Astrocyte (in vitro differentiated cells and primary cell): Measurements from ENCODE around the gene ELMO1. TPM values are rescaled to one million over a fixed set of nuclear protein-coding genes. Genes with fewer than 3 reads are reported as not detected.

ENCODE experiments used
- DNase-seq: peaks from one replicate; pipeline ENCODE4 v3.0.0-alpha.2; 2010; ENCODE audit warnings: low read depth
- FAIRE-seq: peaks from 2 replicates; lab custom pipeline; 2011; peaks lifted over from hg19 to GRCh38; lab: Jason Lieb, UNC
- H2AFZ ChIP-seq: 2 replicates; pipeline ENCODE4 v1.6.0; 2012; ENCODE audit warnings: low read depth, low read length, inconsistent platforms
- H3K27ac ChIP-seq: 2 replicates; pipeline ENCODE4 v1.5.1; 2011; ENCODE audit warnings: low read depth, low read length, inconsistent platforms
- H3K27me3 ChIP-seq: 2 replicates; pipeline ENCODE4 v1.6.0; 2011; ENCODE audit warnings: low read length, inconsistent platforms; ENCODE audit not compliant: insufficient read depth
- H3K36me3 ChIP-seq: 2 replicates; pipeline ENCODE4 v1.5.1; 2011; ENCODE audit warnings: low read length, inconsistent platforms; ENCODE audit not compliant: insufficient read depth
- H3K4me1 ChIP-seq: 2 replicates; pipeline ENCODE4 v1.5.1; 2011; ENCODE audit warnings: low read length, inconsistent platforms; ENCODE audit not compliant: insufficient read depth
- H3K4me2 ChIP-seq: 2 replicates; pipeline ENCODE4 v1.6.0; 2012; ENCODE audit warnings: low read length, inconsistent platforms
- H3K4me3 ChIP-seq: 2 replicates; pipeline ENCODE4 v1.5.1; 2011; ENCODE audit warnings: low read depth, mild to moderate bottlenecking, low read length, inconsistent platforms; ENCODE audit not compliant: insufficient read depth
- H3K79me2 ChIP-seq: 2 replicates; pipeline ENCODE4 v1.6.0; 2012; ENCODE audit warnings: mild to moderate bottlenecking, low read length, inconsistent platforms; ENCODE audit not compliant: insufficient read depth
- H3K9ac ChIP-seq: 2 replicates; pipeline ENCODE4 v1.6.0; 2012; ENCODE audit warnings: mild to moderate bottlenecking, low read length, inconsistent platforms
- H3K9me3 ChIP-seq: 2 replicates; pipeline ENCODE4 v1.5.1; 2012; ENCODE audit warnings: low read depth, mild to moderate bottlenecking, low read length, inconsistent platforms; ENCODE audit not compliant: insufficient read depth
- H4K20me1 ChIP-seq: 2 replicates; pipeline ENCODE4 v1.6.0; 2012; ENCODE audit warnings: low read length, inconsistent platforms; ENCODE audit not compliant: insufficient read depth
- H3K27ac Mint-ChIP-seq: one replicate; pipeline ENCODE4 v1.8.0; 2021; ENCODE audit warnings: mild to moderate bottlenecking, mixed read lengths; ENCODE audit not compliant: unreplicated experiment
- H3K27me3 Mint-ChIP-seq: one replicate; pipeline ENCODE4 v1.8.0; 2021; ENCODE audit warnings: low read depth, mixed read lengths; ENCODE audit not compliant: unreplicated experiment
- H3K36me3 Mint-ChIP-seq: one replicate; pipeline ENCODE4 v1.8.0; 2021; ENCODE audit warnings: low read depth, mixed read lengths; ENCODE audit not compliant: unreplicated experiment
- H3K4me1 Mint-ChIP-seq: one replicate; pipeline ENCODE4 v1.8.0; 2021; ENCODE audit warnings: low read depth, mixed read lengths; ENCODE audit not compliant: unreplicated experiment
- H3K4me3 Mint-ChIP-seq: one replicate; pipeline ENCODE4 v1.8.0; 2021; ENCODE audit warnings: mild to moderate bottlenecking, moderate library complexity, mixed read lengths; ENCODE audit not compliant: unreplicated experiment
- H3K9me3 Mint-ChIP-seq: one replicate; pipeline ENCODE4 v1.8.0; 2021; ENCODE audit warnings: mild to moderate bottlenecking, mixed read lengths; ENCODE audit not compliant: unreplicated experiment
- EZH2 ChIP-seq: IDR thresholded peaks from 2 replicates; pipeline ENCODE4 v1.6.1; 2012; ENCODE audit warnings: mild to moderate bottlenecking, low read length, inconsistent platforms; ENCODE audit not compliant: insufficient read depth
- total RNA-seq: library from RNA; stranded (reverse); gene quantifications from 2 replicates; pipeline ENCODE4 v1.2.1, GENCODE V29; 2021
- TF ChIP-seq, protein P1 (sequence below): IDR thresholded peaks from 2 replicates; pipeline ENCODE4 v1.5.1; 2011; ENCODE audit warnings: low read depth, mild to moderate bottlenecking, inconsistent platforms, low read length, moderate library complexity; ENCODE audit not compliant: insufficient read depth

ELMO1 gene
- total RNA-seq, 1 donor from 2014 or later, result 20.4 TPM

DNA sequence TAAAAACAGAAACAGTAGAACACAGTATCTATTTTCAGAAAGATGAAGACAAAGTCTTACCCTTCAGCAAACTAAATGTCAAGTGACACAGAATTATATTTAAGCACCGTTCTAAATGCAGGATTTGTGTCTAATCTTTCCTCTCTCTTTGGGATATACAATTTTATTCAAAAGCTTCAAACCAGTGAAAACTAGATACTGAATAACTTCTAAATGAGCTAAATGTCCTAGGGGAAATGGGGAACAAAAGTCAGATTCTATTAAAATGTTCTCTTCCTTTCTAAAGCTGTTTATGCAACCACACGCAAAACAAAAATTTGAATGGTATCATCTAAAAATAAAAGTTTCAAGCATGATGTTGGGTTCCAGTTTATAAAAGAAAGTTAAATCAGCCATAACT, 588.0 kb downstream of the ELMO1 start:
- peaks cover 6% of the 10 kb centered on the region for H3K36me3 Mint-ChIP-seq
- peaks cover 29% of the 10 kb centered on the region for H3K4me1 Mint-ChIP-seq
- H2AFZ ChIP-seq, result no peak overlapping the region
- H3K27ac ChIP-seq, result no peak overlapping the region
- no peaks in the 10 kb centered on the region for H3K27me3 Mint-ChIP-seq
- DNase-seq, result no peak
- H3K9me3 Mint-ChIP-seq, result peaks cover 3% of the 10 kb centered on the region
- no peaks in the 10 kb centered on the region for H3K27me3 ChIP-seq
- no peaks in the 10 kb centered on the region for H4K20me1 ChIP-seq
- H3K79me2 ChIP-seq, result no peaks in the 10 kb centered on the region
- H3K36me3 ChIP-seq, result no peaks in the 10 kb centered on the region
- no peak overlapping the region for H3K27ac Mint-ChIP-seq
- no peaks in the 10 kb centered on the region for H3K9me3 ChIP-seq
- H3K4me3 Mint-ChIP-seq, result no peak overlapping the region
- TF ChIP-seq, protein P1, sequence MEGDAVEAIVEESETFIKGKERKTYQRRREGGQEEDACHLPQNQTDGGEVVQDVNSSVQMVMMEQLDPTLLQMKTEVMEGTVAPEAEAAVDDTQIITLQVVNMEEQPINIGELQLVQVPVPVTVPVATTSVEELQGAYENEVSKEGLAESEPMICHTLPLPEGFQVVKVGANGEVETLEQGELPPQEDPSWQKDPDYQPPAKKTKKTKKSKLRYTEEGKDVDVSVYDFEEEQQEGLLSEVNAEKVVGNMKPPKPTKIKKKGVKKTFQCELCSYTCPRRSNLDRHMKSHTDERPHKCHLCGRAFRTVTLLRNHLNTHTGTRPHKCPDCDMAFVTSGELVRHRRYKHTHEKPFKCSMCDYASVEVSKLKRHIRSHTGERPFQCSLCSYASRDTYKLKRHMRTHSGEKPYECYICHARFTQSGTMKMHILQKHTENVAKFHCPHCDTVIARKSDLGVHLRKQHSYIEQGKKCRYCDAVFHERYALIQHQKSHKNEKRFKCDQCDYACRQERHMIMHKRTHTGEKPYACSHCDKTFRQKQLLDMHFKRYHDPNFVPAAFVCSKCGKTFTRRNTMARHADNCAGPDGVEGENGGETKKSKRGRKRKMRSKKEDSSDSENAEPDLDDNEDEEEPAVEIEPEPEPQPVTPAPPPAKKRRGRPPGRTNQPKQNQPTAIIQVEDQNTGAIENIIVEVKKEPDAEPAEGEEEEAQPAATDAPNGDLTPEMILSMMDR, result no peak
- TF ChIP-seq EZH2, result no peak
- no peak overlapping the region for H3K9ac ChIP-seq
- H3K4me3 ChIP-seq, result no peak overlapping the region
- H3K4me2 ChIP-seq, result no peak overlapping the region
- H3K4me1 ChIP-seq, result no peaks in the 10 kb centered on the region
- no peak for FAIRE-seq

DNA sequence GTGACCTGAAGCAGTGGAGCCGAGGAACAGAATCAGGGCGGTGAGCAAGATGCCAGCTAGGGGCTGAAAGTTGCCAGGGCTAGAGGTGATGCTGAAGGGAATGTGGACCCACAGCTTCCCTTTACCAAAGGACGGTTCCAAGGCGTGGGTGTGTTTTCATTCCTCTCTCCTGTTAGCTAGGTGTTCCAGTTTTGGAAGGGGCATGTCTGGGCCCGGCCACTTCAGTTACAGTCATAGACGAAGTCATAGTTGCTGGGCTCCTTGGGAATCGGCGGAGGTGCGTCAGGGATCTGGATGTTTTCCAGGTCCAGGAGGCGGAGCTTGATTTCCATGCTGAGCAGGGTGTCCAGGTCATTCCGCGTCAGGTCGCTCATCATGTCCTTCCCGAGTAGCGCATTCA, 593.3 kb downstream of the ELMO1 start:
- Histone ChIP-seq H3K36me3 (no peaks in the 10 kb centered on the region), H3K9ac (no peak overlapping the region), H3K4me3 (no peak overlapping the region), H3K79me2 (no peaks in the 10 kb centered on the region), H3K4me1 (no peaks in the 10 kb centered on the region), H4K20me1 (no peaks in the 10 kb centered on the region), H3K4me2 (no peak overlapping the region), H3K27me3 (no peaks in the 10 kb centered on the region), H3K9me3 (peaks cover 3% of the 10 kb centered on the region), H3K27ac (no peak overlapping the region), H2AFZ (no peak overlapping the region)
- DNase-seq (no peak), FAIRE-seq (no peak)
- Mint-ChIP-seq H3K36me3 (peaks cover 18% of the 10 kb centered on the region), H3K4me1 (no peaks in the 10 kb centered on the region), H3K27me3 (no peaks in the 10 kb centered on the region), H3K27ac (no peak overlapping the region), H3K9me3 (peaks cover 10% of the 10 kb centered on the region), H3K4me3 (no peak overlapping the region)
- no peak for TF ChIP-seq EZH2
- TF ChIP-seq, protein P1, result no peak

DNA sequence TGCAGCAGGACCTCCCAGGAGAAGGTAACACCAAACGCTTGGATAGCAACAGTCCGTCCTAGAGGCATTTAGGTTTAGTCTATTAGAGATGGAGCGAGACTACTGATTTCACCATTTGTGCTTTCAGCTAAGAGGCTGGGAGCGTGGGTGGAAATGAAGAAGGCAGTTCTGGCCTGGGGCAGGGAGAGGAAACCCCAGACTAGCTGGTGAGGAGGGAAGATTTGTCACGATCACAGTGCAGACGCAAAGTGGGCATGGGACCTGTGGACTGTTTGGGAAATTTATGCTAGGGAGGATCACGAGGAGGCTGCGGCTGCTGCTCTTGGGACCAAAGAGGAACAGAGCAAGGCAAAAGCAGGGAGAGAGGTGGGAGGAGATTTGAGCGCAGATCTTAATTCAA, 594.0 kb downstream of the ELMO1 start:
- Mint-ChIP-seq H3K9me3 (peaks cover 7% of the 10 kb centered on the region), H3K4me1 (no peaks in the 10 kb centered on the region), H3K27me3 (no peaks in the 10 kb centered on the region), H3K36me3 (peaks cover 14% of the 10 kb centered on the region), H3K27ac (peak overlapping the region; percentile 27), H3K4me3 (no peak overlapping the region)
- no peak for FAIRE-seq
- no peak for DNase-seq
- Histone ChIP-seq H3K4me3 (no peak overlapping the region), H3K36me3 (no peaks in the 10 kb centered on the region), H3K79me2 (no peaks in the 10 kb centered on the region), H3K27ac (no peak overlapping the region), H3K4me1 (no peaks in the 10 kb centered on the region), H3K9ac (no peak overlapping the region), H3K27me3 (no peaks in the 10 kb centered on the region), H3K4me2 (no peak overlapping the region), H3K9me3 (peaks cover 3% of the 10 kb centered on the region), H4K20me1 (no peaks in the 10 kb centered on the region), H2AFZ (no peak overlapping the region)
- TF ChIP-seq EZH2, result no peak
- TF ChIP-seq, protein P1, result no peak
